ENCODE data around the gene CNOT4. TPM values are rescaled to one million over a fixed set of nuclear protein-coding genes. Genes with fewer than 3 reads are reported as not detected.
"Not testable (repeated sequence)": the region's sequence is repeated elsewhere in the genome, so short reads cannot be mapped to it uniquely, and the experiment has no call there.

The CNOT4 gene
- total RNA-seq, 1 donor from 2014 or later = 25.7 TPM

DNA sequence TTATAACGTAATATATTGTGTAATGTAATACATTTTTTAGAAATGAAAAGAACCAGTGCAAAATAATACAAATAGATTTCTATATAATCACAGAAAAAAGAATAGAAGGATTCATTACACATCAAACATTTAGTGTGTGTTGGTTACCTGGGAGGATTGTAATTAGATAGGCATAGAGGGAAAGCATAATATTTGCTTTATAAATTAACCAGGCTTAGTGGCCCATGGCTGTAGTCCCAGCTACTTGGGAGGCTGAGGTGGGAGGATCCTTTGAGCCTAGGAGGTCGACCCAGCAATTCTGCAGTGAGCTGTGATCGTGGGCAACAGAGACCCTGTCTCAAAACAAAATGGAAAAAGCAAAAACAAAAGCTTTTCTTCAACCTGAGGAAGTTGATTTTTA lies 5.0 kb upstream of the CNOT4 start:
- DNase-seq (ENCODE audit: low spot score) = no peak

- DNase-seq (ENCODE audit: low spot score) = peak; percentile 21
These were observed 2.4 kb upstream of the CNOT4 start for GRCh38 chr7:135512135-135512887.

- peak; percentile 22 for DNase-seq (ENCODE audit: low spot score)
These were observed 786 bp upstream of the CNOT4 start for GRCh38 chr7:135510592-135511183.

DNA sequence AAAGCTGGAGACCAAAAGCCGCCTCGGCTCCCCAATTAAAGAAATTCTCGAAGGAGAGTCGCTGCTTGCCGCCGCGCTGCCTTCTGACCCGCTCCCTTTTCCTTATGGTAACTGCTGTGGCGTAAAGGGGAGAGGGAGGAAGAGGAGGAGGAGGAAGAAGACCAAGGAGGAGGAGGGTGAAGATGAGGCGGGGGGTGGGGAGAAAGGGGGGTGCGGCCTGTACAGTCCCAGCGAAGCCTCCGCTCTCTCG lies 388 bp downstream of the CNOT4 start:
- DNase-seq (ENCODE audit: low spot score) = no peak

DNA sequence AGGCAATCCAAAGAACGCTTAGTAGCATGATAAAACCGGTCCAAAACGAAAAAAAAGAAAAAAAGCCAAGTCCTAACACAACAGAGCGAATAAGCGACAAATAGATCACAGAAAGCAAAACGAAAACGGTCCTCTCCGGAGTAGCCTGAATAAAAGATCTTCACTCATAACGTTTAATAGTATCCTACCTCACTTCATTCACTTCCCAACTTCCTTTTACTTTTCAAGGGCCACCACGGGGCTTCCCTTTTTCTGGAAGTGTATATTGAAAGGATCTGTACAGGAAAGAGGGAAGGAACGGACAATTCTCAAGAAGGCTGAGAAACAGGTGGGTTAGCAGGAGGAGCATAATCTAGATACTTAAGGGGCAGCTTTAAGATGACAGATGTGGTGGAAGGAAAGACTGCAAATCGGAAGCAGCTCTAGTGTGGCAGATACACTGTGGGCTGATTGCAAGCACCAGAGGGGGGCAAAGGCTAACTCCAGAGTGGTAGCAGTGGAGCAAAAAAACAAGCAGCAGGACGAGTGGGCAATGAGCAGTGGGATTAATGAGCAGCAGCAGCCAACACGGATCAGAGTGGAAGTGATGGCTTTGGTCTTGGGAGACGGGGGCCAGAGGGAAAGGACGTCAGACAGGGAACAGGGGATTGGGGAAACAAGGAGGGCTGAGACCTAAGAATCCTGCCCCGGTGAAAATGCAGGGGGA lies 866 bp downstream of the CNOT4 start:
- peak; percentile 11 for DNase-seq (ENCODE audit: low spot score)

GRCh38 chr7:135501402-135501801 lies 8.5 kb downstream of the CNOT4 start:
- DNase-seq (ENCODE audit: low spot score) = no peak

- DNase-seq (ENCODE audit: low spot score) = no peak
These were observed 10.1 kb downstream of the CNOT4 start for GRCh38 chr7:135499818-135500217.

DNA sequence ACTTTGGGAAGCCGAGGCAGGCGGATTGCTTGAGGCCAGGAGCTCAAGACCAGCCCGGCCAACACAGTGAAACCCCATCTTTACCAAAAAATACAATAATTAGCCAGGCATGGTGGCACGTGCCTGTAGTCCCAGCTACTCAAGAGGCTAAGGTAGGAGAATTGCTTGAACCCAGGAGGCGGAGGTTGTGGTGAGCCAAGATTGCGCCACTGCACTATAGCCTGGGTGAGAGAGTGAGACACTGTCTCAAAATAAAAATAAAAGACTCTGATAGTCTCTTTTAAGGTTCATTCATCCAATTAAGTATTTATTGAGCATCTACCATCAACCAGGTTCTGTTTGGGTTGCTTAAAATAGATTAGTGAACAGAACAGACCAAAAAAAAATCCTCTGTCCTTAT lies 12.7 kb downstream of the CNOT4 start:
- DNase-seq (ENCODE audit: low spot score) = not testable (repeated sequence)

DNA sequence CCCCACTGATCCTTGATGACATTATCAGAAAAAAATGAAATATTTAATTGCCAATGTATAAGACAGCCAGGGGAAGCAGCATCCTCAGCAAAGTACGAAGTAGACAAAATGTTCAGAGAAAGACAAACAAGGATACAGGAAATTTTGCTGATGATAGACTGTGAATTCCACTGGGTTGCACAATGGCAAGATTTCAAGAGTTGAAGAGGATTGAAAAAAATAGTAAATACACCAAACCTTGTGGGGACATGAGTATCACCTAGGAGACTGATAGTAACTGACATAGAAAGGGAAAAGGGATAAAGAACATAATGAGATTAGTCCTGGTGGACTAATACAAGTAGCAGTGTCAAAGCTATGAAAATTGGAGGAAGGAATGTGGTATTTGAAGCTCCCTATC lies 16.5 kb downstream of the CNOT4 start:
- no peak for DNase-seq (ENCODE audit: low spot score)

- no peak for DNase-seq (ENCODE audit: low spot score)
These were observed 17.8 kb downstream of the CNOT4 start for GRCh38 chr7:135492151-135492550.

DNA sequence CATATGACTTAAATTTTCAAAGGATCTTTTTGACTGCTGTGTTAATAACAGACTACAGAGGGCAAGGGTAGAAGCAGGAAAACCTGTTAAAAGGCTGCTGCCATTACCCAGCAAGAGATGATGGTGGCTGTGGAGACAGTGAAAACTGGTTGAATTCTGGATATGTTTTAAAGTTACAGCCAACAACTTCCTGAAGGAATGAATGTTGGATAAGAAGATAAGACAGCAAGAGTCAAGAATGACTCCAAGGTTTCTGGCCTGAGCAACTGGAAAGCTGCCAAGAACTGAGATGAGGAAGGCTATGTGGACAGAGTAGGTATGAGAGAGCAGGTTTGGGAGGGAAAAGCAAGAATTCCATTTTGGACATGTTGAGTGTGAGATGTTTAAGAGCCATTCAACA lies 19.1 kb downstream of the CNOT4 start:
- peak; percentile 29 for DNase-seq (ENCODE audit: low spot score)

DNA sequence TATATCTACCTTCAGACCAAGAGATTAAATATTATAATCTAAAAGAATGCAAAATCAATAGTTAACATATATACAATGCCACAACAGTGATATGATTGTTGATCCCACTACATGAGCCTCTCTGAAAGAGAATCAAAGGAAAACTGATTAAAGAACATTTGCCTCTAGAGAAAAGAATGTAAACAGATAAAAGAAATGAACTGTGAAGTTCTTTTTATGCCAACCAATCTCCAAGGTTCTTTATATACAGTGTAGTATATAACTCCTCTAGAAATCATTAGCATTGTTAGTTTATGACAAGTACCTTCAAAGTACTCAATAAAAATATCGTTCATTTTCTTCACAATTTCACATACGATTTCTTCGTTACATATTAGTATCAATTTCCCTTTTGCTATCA lies 20.1 kb downstream of the CNOT4 start:
- DNase-seq (ENCODE audit: low spot score) = no peak

GRCh38 chr7:135486261-135486920 lies 23.5 kb downstream of the CNOT4 start:
- DNase-seq (ENCODE audit: low spot score) = no peak

DNA sequence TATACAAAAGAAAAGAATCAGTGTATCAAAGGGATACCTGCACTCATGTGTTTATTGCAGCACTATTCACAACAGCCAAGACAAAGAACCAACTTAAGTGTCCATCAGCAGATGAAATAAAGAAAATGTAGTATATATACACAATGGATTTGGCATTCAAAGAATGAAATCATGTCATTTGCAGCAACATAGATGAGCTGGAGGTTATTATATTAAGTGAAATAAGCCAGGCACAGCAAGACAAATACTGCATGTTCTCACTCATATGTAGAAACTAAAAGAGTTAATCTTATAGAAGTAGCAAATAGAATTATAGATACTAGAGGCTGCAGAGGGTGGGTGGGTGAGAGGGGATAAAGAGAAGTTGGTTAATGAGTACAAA lies 28.3 kb downstream of the CNOT4 start:
- DNase-seq (ENCODE audit: low spot score) = no peak

GRCh38 chr7:135480966-135481597 lies 28.8 kb downstream of the CNOT4 start:
- no peak for DNase-seq (ENCODE audit: low spot score)

DNA sequence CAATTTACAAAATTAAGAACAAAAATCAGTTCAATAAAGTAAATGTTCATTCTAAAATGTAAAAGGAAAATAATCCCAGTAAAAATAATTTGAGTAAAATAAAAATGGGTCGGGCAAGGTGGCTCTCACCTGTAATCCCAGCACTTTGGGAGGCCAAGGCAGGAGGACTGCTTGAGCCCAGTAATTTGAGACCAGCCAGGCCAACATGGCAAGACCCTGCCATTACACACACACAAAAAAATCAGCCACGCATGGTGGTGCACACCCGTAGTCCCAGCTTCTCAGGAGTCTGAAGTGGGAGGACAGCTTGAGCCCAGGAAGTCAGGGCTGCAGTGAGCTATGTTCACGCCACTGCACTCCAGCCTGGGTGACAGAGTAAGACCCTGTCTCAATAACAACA lies 34.4 kb downstream of the CNOT4 start:
- no peak for DNase-seq (ENCODE audit: low spot score)

GRCh38 chr7:135469705-135470104 lies 40.2 kb downstream of the CNOT4 start:
- DNase-seq (ENCODE audit: low spot score) = not testable (repeated sequence)

DNA sequence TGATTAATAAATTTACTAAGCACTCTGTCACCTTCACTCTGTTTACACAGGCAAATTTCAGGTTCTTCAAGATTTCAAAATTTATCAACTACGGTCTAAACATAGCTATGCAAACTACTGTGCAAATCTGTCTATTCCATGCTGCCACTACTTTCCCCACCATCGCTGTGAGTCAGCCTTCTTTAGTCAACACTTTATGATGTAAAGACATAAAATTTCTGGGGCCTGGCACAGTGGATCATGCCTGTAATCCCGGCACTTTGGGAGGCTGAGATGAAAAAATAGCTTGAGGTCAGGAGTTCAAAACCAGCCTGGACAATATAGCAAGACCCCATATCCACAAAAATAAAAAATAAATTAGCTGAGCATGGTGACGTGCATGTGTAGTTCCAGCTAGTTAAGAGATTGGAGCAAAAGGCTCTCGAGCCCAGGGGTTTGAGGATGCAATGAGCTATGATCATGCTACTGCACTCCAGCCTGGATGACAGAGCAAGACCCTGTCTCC lies 42.6 kb downstream of the CNOT4 start:
- no peak for DNase-seq (ENCODE audit: low spot score)

DNA sequence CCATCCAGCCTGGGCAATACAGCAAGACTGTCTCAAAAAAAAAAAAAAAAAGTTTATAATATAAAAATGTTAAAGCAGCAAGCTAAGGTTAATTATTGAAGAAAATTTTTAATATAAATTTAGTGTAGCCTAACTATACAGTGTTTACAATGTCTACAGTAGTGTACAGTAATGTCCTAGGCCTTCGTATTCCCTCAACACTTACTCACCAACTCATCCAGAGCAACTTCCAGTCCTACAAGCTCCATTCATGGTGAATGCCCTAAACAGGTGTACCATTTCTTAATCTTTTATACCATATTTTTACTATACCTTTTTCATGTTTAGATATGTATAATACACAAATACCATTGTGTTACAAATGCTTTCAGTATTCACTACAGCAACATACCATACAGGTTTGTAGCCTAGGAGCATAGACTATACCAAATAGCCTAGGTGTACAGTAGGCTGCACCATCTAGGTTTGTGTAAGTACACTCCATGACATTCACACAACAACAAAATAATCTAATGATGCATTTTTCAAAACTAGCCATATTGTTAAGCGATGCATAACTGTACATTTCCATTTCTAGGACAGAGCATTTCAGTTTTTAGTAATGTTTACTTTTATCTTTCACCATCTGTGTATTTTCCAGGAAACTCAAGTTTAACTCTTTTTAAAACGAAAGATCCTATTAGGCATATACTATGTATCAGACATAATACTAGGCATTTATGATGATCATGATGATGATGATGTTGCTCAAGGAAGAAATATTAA lies 43.3 kb downstream of the CNOT4 start:
- no peak for DNase-seq (ENCODE audit: low spot score)

- DNase-seq (ENCODE audit: low spot score) = no peak
These were observed 46.0 kb downstream of the CNOT4 start for GRCh38 chr7:135463908-135464307.

DNA sequence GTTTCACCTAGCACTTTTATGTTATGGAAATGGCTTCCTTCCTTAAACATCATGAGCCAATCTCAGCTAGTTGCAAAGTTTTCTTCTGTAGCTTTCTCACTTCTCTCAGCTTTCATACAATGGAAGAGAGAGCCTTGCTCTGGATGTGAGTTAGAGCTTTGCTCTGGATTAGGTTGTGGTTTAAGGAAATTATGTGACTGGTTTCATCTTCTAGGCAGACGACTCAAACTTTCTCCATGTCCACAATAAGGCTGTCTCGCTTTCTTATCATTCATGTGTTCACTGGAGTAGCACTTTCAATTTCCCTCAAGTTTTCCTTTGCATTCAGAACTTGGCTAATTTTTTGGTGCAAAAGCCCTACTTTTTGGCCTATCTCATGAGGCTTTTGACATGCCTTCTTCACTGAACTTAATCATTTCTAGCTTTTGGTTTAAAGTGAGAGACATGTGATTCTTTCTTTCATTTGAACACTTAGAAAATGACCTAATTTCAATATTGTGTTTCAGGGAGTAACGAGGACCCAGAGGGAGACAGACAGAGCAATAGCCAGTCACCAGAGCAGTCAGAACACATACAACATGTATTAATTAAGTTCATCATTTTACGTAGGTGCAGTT lies 49.8 kb downstream of the CNOT4 start:
- no peak for DNase-seq (ENCODE audit: low spot score)
